SHP77 (cell line): ENCODE measurements around the gene WIPF1.

Experiments
- DNase-seq, 2 experiments: peaks; one replicate each; lab custom pipeline; 2025; lab: John Stamatoyannopoulos, UW

WIPF1 gene

GRCh38 chr2:174540893-174541292 lies 56.7 kb downstream of the WIPF1 start:
- DNase-seq, result no peak

- no peak for DNase-seq
These were observed 61.6 kb downstream of the WIPF1 start for GRCh38 chr2:174535757-174536703.

- no peak for DNase-seq
These were observed 62.5 kb downstream of the WIPF1 start for GRCh38 chr2:174535083-174535482.

- no peak for DNase-seq
These were observed 67.7 kb downstream of the WIPF1 start for GRCh38 chr2:174529916-174530315.

GRCh38 chr2:174527959-174528358 lies 69.6 kb downstream of the WIPF1 start:
- DNase-seq, result no peak

- DNase-seq, result no peak
These were observed 70.4 kb downstream of the WIPF1 start for GRCh38 chr2:174527101-174527721.

GRCh38 chr2:174524527-174524926 lies 73.1 kb downstream of the WIPF1 start:
- no peak for DNase-seq

- no peak for DNase-seq
These were observed 75.1 kb downstream of the WIPF1 start for GRCh38 chr2:174522553-174522952.

- DNase-seq, result no peak
These were observed 79.2 kb downstream of the WIPF1 start for GRCh38 chr2:174518395-174518794.

- DNase-seq, result no peak
These were observed 80.9 kb downstream of the WIPF1 start for GRCh38 chr2:174516501-174517378.

- DNase-seq, result no peak
These were observed 85.3 kb downstream of the WIPF1 start for GRCh38 chr2:174512345-174512744.

GRCh38 chr2:174511580-174512260 lies 85.9 kb downstream of the WIPF1 start:
- no peak for DNase-seq

- DNase-seq, result no peak
These were observed 86.9 kb downstream of the WIPF1 start for GRCh38 chr2:174510583-174511189.
